ENCODE results near the gene SH3RF1.

SH3RF1 gene

GRCh38 chr4:169250796-169251195, 20.0 kb downstream of the SH3RF1 start:
- DNase-seq: no peak

DNA sequence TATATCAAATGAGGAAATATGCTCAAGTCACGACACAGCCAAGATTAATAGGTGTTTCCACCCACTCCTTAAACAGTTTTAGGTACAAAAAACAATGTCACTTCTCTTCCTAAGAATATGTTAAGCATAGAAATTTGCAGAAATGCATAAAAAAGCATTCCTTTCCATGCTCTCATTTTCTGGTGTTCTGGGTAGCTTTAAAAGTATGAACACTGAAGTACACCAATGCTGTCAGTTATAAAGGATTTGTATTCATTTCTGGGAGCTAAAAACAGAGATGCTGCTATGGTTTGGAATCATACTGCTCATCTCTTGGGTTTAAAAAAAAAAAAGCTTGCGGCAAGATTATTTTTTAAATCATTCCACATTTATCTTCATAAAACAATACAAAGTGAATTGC, 20.8 kb downstream of the SH3RF1 start:
- DNase-seq: no peak

GRCh38 chr4:169249214-169249973, 21.4 kb downstream of the SH3RF1 start:
- no peak for DNase-seq

DNA sequence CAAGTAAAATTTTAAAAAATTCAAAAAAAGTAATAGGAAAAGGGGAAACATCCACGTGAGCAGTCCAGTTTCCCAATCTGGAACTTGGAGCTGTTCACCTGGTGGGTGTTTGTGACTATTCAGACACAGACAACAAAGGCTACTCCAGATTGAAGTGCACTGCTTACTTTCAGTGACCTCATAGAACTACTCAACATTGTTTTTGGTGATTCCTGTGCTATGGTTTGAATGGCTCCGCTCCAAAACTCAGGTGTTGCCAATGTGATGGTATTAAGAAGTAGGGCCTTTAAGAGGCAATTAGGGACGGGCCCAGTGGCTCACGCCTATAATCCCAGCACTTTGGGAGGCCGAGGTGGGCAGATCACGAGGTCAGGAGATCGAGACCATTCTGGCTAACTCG, 22.1 kb downstream of the SH3RF1 start:
- DNase-seq: no peak

DNA sequence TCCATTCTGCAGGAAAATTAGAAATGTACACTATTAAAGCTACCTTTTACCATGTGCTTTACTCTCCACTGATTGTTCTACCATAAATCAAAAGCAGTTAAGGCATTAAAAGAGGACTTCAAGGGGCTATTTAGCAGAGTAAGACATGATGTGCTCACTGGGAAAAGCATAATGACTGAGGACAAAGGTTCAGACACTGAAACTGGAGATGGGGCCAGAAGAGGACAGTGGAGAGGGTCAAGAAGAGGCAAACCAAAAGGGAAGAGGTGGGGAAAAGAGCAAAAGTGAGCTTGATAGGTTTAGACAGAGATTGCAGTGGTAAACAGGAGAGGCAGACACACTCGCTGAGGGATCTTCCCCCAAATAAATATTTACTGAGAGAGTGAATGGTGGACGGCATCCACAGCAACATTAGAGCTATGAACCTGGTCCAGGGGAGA, 23.8 kb downstream of the SH3RF1 start:
- no peak for DNase-seq

GRCh38 chr4:169246279-169246678, 24.5 kb downstream of the SH3RF1 start:
- no peak for DNase-seq

DNA sequence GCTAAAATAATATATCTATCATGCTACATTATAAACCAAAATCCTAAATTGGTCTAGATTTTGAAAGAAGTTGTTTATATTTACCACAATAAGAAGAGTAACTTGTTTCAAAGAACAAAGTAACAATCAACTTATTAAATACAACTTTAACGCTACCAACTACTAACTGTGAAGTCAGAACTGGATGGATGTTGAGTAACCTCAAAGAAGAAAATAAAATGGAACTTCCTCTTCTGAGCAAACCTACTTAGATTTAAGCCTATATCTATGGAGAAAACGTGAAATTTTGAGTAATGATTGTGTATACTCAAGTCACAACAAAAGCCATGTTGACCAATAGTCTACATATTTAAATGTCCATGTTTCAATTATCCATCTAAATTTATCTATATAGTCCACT, 25.7 kb downstream of the SH3RF1 start:
- DNase-seq: no peak

DNA sequence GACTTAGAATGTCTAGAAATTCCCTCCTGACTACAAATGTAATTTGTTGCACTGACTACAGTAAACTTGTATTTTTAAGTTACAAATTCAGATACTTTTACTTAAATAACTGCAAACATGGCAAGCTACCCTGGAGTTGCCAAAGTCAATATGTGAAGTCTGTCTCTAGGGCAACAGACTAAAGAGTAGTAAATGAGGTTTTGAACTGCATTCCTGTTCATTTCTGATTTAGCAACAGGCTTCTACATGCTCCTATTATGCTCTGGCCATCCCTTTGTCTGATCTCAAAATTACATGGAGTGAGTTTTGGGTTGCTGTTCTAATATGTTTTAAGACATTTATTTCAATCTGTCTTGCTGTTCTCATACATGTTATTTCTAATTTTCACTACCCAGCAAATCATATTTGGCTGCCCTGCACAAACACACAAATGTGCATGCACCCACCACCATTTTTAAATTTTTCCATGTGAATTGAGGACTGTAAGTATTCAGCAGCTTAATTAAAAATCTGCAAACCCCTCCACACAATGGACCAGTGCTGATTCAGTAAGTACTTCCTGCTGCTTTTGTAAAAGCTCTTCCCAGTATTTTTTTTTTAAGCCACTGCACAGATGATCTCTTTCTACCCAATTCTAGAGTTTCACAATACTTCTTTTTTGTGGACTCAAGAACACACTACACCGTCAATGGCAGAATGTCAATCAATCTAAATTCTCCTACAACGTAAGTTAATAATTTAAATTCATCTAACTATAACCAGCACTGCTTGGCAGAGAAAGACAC, 26.7 kb downstream of the SH3RF1 start:
- no peak for DNase-seq

DNA sequence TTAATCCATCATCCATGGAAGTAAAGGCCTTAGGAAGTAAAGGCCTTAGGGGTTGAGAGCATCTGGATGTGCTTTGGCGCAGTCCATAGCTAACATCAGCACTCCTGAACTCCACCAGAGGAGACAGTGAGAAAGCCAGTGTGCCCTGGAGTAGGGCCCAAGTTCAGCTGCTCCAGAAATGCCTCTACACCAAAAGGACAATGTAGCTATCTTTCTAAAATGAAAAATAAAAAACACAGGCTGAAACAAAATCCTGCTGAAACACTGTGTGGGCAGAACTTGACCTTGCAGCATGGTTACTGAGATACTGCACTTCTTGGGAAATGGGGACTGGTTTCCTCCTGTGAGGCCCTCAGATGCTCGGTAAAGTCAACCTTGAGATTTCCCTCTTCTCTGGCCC, 29.3 kb downstream of the SH3RF1 start:
- no peak for DNase-seq

DNA sequence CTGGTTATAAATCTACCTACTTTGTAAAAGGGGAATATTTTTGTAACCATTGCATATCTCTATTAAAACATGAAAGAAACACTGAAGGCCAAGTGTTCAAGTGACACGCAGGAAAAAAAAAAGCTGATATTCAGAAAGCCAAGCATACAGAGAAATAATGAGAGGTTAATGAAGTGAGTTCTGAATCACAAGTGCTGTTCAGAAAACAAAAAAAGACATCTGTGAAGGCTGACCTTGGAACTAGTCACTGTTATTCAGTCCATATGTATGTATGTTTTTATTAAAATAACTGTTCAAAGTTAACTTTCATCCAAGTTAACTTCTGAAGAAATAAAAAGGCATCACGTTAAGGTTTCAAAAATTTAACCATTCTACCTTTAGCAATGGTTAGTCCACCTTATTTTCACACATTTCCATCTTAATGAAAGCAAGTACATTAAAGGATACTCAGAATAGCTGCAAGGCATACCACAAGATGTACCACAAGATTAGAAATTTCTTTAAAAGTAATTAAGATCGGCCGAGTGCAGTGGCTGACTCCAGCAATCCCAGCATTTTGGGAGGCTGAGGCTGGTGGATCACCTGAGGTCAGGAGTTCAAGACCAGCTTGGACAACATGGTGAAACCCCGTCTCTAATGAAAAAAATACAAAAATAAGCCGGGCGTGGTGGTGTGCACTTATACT, 31.4 kb downstream of the SH3RF1 start:
- no peak for DNase-seq

GRCh38 chr4:169238445-169238844, 32.3 kb downstream of the SH3RF1 start:
- no peak for DNase-seq

- no peak for DNase-seq
Observed at GRCh38 chr4:169236873-169237626, 33.7 kb downstream of the SH3RF1 start.

GRCh38 chr4:169236078-169236477, 34.7 kb downstream of the SH3RF1 start:
- no peak for DNase-seq

DNA sequence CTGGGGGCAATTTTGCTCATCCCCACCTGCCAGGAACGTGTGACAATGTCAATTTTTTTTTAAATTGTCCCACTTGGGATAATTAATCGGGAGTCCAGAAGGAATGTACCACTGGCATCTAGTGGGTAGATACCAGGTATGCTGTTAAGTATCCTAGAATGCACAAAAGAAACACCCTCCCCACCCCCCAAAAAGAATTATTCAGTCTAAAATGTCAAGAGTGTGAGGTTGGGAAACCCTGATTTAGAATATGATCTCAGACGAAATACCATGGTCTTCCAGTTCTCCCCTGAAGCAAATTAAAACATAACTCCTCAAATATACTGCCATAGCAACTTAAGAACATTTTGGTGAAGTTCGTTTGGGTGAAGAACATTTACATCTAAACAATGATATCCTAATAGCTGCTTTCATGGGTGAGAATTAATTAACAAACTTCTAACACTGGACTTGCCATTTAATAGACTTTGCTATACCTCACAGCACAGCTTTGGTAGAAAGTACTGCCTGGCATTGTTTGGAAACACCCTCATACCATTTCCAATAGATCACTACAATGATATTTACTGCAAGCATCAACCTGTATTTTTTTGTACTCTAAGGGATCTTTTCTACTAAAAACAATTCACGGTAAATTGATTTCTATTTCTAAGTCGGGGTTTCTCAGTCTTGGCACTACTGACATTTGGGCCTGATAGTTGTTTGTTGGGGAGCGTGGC, 36.5 kb downstream of the SH3RF1 start:
- no peak for DNase-seq

GRCh38 chr4:169233691-169234090, 37.1 kb downstream of the SH3RF1 start:
- no peak for DNase-seq

- DNase-seq: no peak
Observed at GRCh38 chr4:169231647-169232262, 39.0 kb downstream of the SH3RF1 start.

GRCh38 chr4:169229571-169230028, 41.2 kb downstream of the SH3RF1 start:
- no peak for DNase-seq

DNA sequence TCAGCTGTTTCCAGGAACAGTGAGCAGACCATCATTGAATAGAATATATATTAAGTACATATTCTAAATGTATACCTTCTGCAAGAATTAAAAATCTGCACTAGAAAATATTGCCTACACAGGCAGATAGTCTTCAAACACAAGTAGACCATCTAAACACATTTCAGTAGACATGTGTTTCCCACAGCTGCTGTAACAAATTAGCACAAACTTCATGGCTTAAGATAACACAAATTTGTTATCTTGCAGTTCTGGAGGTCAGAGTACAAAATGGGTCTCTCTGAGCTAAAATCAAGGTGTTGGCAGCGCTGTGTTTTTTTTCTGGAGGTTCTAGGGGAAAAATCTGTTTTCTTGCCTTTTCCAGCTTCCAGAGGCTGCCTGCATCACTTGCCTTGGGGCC, 42.7 kb downstream of the SH3RF1 start:
- no peak for DNase-seq

DNA sequence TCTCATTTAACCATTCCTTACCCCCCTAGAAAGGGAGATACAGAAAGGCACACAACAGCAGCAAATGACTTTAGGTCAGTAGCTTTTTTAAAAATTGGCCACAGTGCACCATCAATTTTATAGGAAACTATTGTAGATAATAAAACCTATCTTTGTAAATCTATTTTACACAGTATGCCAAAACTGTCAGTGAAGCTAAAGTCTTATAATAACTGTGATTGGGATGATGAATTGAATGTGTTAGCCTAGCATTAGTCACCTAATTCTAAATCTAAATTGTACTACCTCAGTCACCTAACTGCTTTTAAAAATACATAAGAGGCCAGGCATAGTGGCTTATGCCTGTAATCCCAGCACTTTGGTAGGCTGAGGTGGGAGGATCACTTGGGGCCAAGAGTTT, 44.2 kb downstream of the SH3RF1 start:
- no peak for DNase-seq

- DNase-seq: no peak
Observed at GRCh38 chr4:169225812-169226211, 44.9 kb downstream of the SH3RF1 start.

GRCh38 chr4:169225058-169225751, 45.6 kb downstream of the SH3RF1 start:
- no peak for DNase-seq
